HCT116 (cell line): ENCODE data around the gene SBF1. TPM values are rescaled to one million over a fixed set of nuclear protein-coding genes. Genes with fewer than 3 reads are reported as not detected.

Source experiments
- ATAC-seq: fragments of 200-7000 bp; cut with Tn5 transposase; 2 replicates; pipeline ENCODE4 v1.9.1; 2020; ENCODE audit warnings: mild to moderate bottlenecking, moderate library complexity
- BruUV-seq: library from RNA; stranded (reverse); fragments of 400-500 nt; replicated peaks from 2 replicates; lab custom pipeline; 2021; lab: Mats Ljungman, UMichigan
- CTCF ChIA-PET: fragments of 300-600 bp; sonication (Branson Sonifier 250); formaldehyde crosslinking; loops from one replicate; lab custom pipeline; 2021; ENCODE audit warnings: antibody characterized with exemption; lab: Charles Lee
- POLR2A ChIA-PET: fragments of 300-600, 350-600 bp; sonication (Branson Sonifier 250); formaldehyde crosslinking; loops from one replicate; lab custom pipeline; 2021; ENCODE audit warnings: antibody characterized with exemption; lab: Charles Lee
- RAD21 ChIA-PET, 2 experiments: fragments of 300-600 bp; sonication (Branson Sonifier 250); formaldehyde crosslinking; loops; one replicate each; lab custom pipeline; 2023; ENCODE audit warnings: low total read pairs in 2 of 2; ENCODE audit not compliant: uncharacterized antibody in 2 of 2, unreplicated experiment in 2 of 2, low non-redundant PET in 1 of 2; lab: Charles Lee
- DNase-seq: peaks from one replicate; pipeline ENCODE4 v3.0.0-alpha.2; 2010; ENCODE audit warnings: low read depth, low spot score
- H2AFZ ChIP-seq: fragments of 200-600 bp; shearing (Covaris generic), sonication (generic); 2 replicates; pipeline ENCODE4 v1.6.1; 2017; ENCODE audit warnings: low read depth, mixed run types, mixed read lengths, antibody characterized with exemption, low read length; ENCODE audit not compliant: poor library complexity, severe bottlenecking
- H3K27ac ChIP-seq: 2 replicates; pipeline ENCODE4 v1.5.1; 2012; ENCODE audit warnings: low read depth, low read length
- H3K27me3 ChIP-seq: fragments of 200-600 bp; sonication (generic); 2 replicates; pipeline ENCODE4 v1.6.1; 2016; ENCODE audit warnings: mixed run types, low read length, mixed read lengths; ENCODE audit not compliant: insufficient read depth
- H3K36me3 ChIP-seq, 2 experiments: fragments of 200-500 bp in 1 of 2; fragments of 200-600 bp in 1 of 2; sonication (Bioruptor generic) in 1 of 2; sonication (generic) in 1 of 2; 2 replicates each; pipeline versions ENCODE4 v1.5.1 to v1.6.1; 2014 to 2016; ENCODE audit warnings: low read length in 2 of 2, inconsistent platforms in 1 of 2, mixed read lengths in 1 of 2, mixed run types in 1 of 2; ENCODE audit not compliant: insufficient read depth in 2 of 2, control insufficient read depth in 1 of 2
- H3K4me1 ChIP-seq, 2 experiments: fragments of 200-600 bp in 1 of 2; sonication (generic) in 1 of 2; 2 replicates each; pipeline versions ENCODE4 v1.5.1 to v1.6.1; 2012 to 2017; ENCODE audit warnings: low read length in 2 of 2, inconsistent platforms in 1 of 2, mild to moderate bottlenecking in 1 of 2, mixed read lengths in 1 of 2, mixed run types in 1 of 2, moderate library complexity in 1 of 2; ENCODE audit not compliant: insufficient read depth in 2 of 2, control insufficient read depth in 1 of 2
- H3K4me2 ChIP-seq: fragments of 200-600 bp; sonication (generic); 2 replicates; pipeline ENCODE4 v1.6.1; 2017; ENCODE audit warnings: mixed run types, low read length, mixed read lengths
- H3K4me3 ChIP-seq, 2 experiments: fragments of 200-600 bp in 1 of 2; sonication (generic) in 1 of 2; replicated peaks in 1 of 2; 2 replicates each; pipeline ENCODE4 v1.5.1; 2011 to 2016; ENCODE audit warnings: low read length in 2 of 2, control low read depth in 1 of 2, low read depth in 1 of 2, mild to moderate bottlenecking in 1 of 2, mixed read lengths in 1 of 2, mixed run types in 1 of 2
- H3K79me2 ChIP-seq: fragments of 200-600 bp; sonication (generic); 2 replicates; pipeline ENCODE4 v1.6.1; 2017; ENCODE audit warnings: mild to moderate bottlenecking, mixed run types, low read length, moderate library complexity, mixed read lengths; ENCODE audit not compliant: insufficient read depth
- H3K9ac ChIP-seq: fragments of 200-600 bp; sonication (generic); 2 replicates; pipeline ENCODE4 v1.6.1; 2016; ENCODE audit warnings: low read length, mixed read lengths
- H3K9me2 ChIP-seq: fragments of 200-600 bp; sonication (generic), shearing (Covaris generic); 2 replicates; pipeline ENCODE4 v1.6.1; 2017; ENCODE audit warnings: mixed run types, mild to moderate bottlenecking, moderate library complexity; ENCODE audit not compliant: insufficient read depth
- H3K9me3 ChIP-seq, 2 experiments: fragments of 200-500 bp in 1 of 2; fragments of 200-600 bp in 1 of 2; sonication (Bioruptor generic) in 1 of 2; sonication (generic) in 1 of 2; 2 replicates each; pipeline ENCODE4 v1.6.1; 2014 to 2017; ENCODE audit warnings: low read length in 2 of 2, mixed read lengths in 2 of 2, inconsistent platforms in 1 of 2, low read depth in 1 of 2, mild to moderate bottlenecking in 1 of 2, mixed run types in 1 of 2, moderate library complexity in 1 of 2; ENCODE audit not compliant: control insufficient read depth in 1 of 2, insufficient read depth in 1 of 2
- H4K20me1 ChIP-seq: fragments of 200-600 bp; sonication (generic), shearing (Covaris generic); 2 replicates; pipeline ENCODE4 v1.6.1; 2017; ENCODE audit warnings: mixed run types, mild to moderate bottlenecking, moderate library complexity; ENCODE audit not compliant: insufficient read depth
- ATF3 ChIP-seq: IDR thresholded peaks from 2 replicates; pipeline ENCODE4 v1.6.1; 2012
- CTCF ChIP-seq, 3 experiments: fragments of 200-600 bp in 1 of 3; sonication (generic) in 1 of 3; IDR thresholded peaks in 2 of 3; conservative IDR thresholded peaks in 1 of 3; 2 replicates each; pipeline ENCODE4 v1.5.1; 2012 to 2017; ENCODE audit warnings: low read depth in 2 of 3, low read length in 2 of 3, antibody characterized with exemption in 1 of 3, borderline replicate concordance in 1 of 3, control low read depth in 1 of 3, mild to moderate bottlenecking in 1 of 3, mixed read lengths in 1 of 3, mixed run types in 1 of 3, moderate library complexity in 1 of 3; ENCODE audit not compliant: insufficient read depth in 1 of 3
- EGR1 ChIP-seq: IDR thresholded peaks from 2 replicates; pipeline ENCODE4 v1.6.1; 2012; ENCODE audit warnings: low read depth
- ELF1 ChIP-seq: IDR thresholded peaks from 2 replicates; pipeline ENCODE4 v1.6.1; 2012; ENCODE audit warnings: low read depth, borderline replicate concordance
- EZH2 ChIP-seq: fragments of 200-600 bp; sonication (generic); IDR thresholded peaks from 2 replicates; pipeline ENCODE4 v1.6.1; 2017; ENCODE audit warnings: antibody characterized with exemption, mixed run types
- EZH2phosphoT487 ChIP-seq: fragments of 200-600 bp; IDR thresholded peaks from 2 replicates; pipeline ENCODE4 v1.6.1; 2018; ENCODE audit warnings: antibody characterized with exemption, borderline replicate concordance
- FOSL1 ChIP-seq: IDR thresholded peaks from 2 replicates; pipeline ENCODE4 v1.6.1; 2012; ENCODE audit warnings: low read depth
- JUND ChIP-seq: IDR thresholded peaks from 2 replicates; pipeline ENCODE4 v1.6.1; 2012
- MAX ChIP-seq: IDR thresholded peaks from 2 replicates; pipeline ENCODE4 v1.6.1; 2012
- POLR2A ChIP-seq: IDR thresholded peaks from 2 replicates; pipeline ENCODE4 v1.7.0; 2011; ENCODE audit warnings: borderline replicate concordance; ENCODE audit not compliant: insufficient read depth, insufficient read length; ENCODE audit errors: extremely low read depth
- POLR2AphosphoS5 ChIP-seq: IDR thresholded peaks from 2 replicates; pipeline ENCODE4 v1.6.1; 2011; ENCODE audit warnings: mild to moderate bottlenecking, low read depth, low read length, moderate library complexity
- RAD21 ChIP-seq: IDR thresholded peaks from 2 replicates; pipeline ENCODE4 v1.6.1; 2012; ENCODE audit warnings: low read depth, mild to moderate bottlenecking
- REST ChIP-seq: IDR thresholded peaks from 2 replicates; pipeline ENCODE4 v1.6.1; 2012; ENCODE audit warnings: low read depth
- SP1 ChIP-seq: IDR thresholded peaks from 2 replicates; pipeline ENCODE4 v1.6.1; 2012; ENCODE audit warnings: low read depth
- SRF ChIP-seq: IDR thresholded peaks from 2 replicates; pipeline ENCODE4 v1.6.1; 2012; ENCODE audit warnings: low read depth
- TCF7L2 ChIP-seq: IDR thresholded peaks from 2 replicates; pipeline ENCODE4 v1.7.0; 2011; ENCODE audit warnings: borderline replicate concordance, inconsistent platforms; ENCODE audit not compliant: insufficient read depth, insufficient read length; ENCODE audit errors: extremely low read depth
- YY1 ChIP-seq: IDR thresholded peaks from 2 replicates; pipeline ENCODE4 v1.6.1; 2011; ENCODE audit warnings: low read length, low read depth, moderate library complexity, mild to moderate bottlenecking; ENCODE audit not compliant: insufficient replicate concordance; ENCODE audit errors: extremely low read depth
- ZBTB33 ChIP-seq: IDR thresholded peaks from 2 replicates; pipeline ENCODE4 v1.6.1; 2011; ENCODE audit warnings: mild to moderate bottlenecking, low read length, moderate library complexity; ENCODE audit not compliant: insufficient replicate concordance; ENCODE audit errors: extremely low read depth
- ZFX ChIP-seq: fragments of 450-650 bp; IDR thresholded peaks from 2 replicates; pipeline ENCODE4 v1.6.1; 2017
- ZNF274 ChIP-seq: fragments of 200-500 bp; sonication (Bioruptor generic); IDR thresholded peaks from 2 replicates; pipeline ENCODE4 v1.6.1; 2014; ENCODE audit warnings: mild to moderate bottlenecking, low read depth, low read length, inconsistent platforms
- intact Hi-C: fragments of 100-400 bp; cut with micrococcal nuclease; formaldehyde crosslinking; loops from 2 replicates; pipeline ENCODE4 v1.10.0; 2022
- total RNA-seq: library from RNA; stranded (reverse); gene quantifications from one replicate; pipeline ENCODE4 v1.2.1, GENCODE V29; 2021; ENCODE audit not compliant: unreplicated experiment

SBF1 gene
- total RNA-seq, 1 experiment from 2014 or later, result 91.1 TPM

GRCh38 chr22:50468626-50469025 lies 6.2 kb downstream of the SBF1 start:
- Histone ChIP-seq H3K9me3 (no peaks in the 10 kb centered on the region), H3K79me2 (peaks cover 51% of the 10 kb centered on the region), H3K4me1 (peaks cover 25 to 42% of the 10 kb centered on the region in 2 experiments), H3K27me3 (no peaks in the 10 kb centered on the region), H3K9ac (no peak overlapping the region), H3K36me3 (peaks cover 7 to 11% of the 10 kb centered on the region in 2 experiments; a peak in 3 of 4 replicates), H3K4me3 (no peak overlapping the region), H3K27ac (no peak overlapping the region), H3K9me2 (no peaks in the 10 kb centered on the region), H2AFZ (no peak overlapping the region), H3K4me2 (no peak overlapping the region), H4K20me1 (peaks cover 6% of the 10 kb centered on the region; the same call in 1 of the 2 replicates)
- CTCF ChIA-PET, result no interaction called here
- BruUV-seq, result no TSS peak
- POLR2A ChIA-PET, result no interaction called here
- RAD21 ChIA-PET, result no interaction called here
- TF ChIP-seq EGR1, result no peak
- TF ChIP-seq ZBTB33, result no peak
- no peak for TF ChIP-seq EZH2phosphoT487
- no peak for TF ChIP-seq TCF7L2
- no peak for TF ChIP-seq CTCF (IDR thresholded peaks at IDR 0.05 in 2 of 3, conservative IDR thresholded peaks at IDR 0.05 in 1 of 3; ENCODE audit: borderline replicate concordance in 1 of 3, insufficient read depth in 1 of 3, low read depth in 2 of 3, low read length in 2 of 3)
- TF ChIP-seq ELF1, result no peak
- no peak for TF ChIP-seq MAX
- no peak for TF ChIP-seq JUND
- no peak for TF ChIP-seq RAD21
- TF ChIP-seq FOSL1, result no peak
- no peak for TF ChIP-seq EZH2
- TF ChIP-seq POLR2AphosphoS5, result no peak
- no peak for TF ChIP-seq ZNF274
- no peak for TF ChIP-seq YY1
- no peak for TF ChIP-seq ATF3
- no peak for TF ChIP-seq POLR2A
- TF ChIP-seq ZFX, result no peak
- TF ChIP-seq SP1, result no peak
- TF ChIP-seq REST, result no peak
- TF ChIP-seq SRF, result no peak
- intact Hi-C loops, result no loop called here
- ATAC-seq (no peak), DNase-seq (no peak)
